BLaER1 treated with 17β-estradiol and CSF1 and Interleukin-3, amounts not matched to agents 10 nM and 100 nM (cell line): ENCODE data around the gene CACNG5.

Experiments used
- H3K27ac ChIP-seq, 11 experiments: shearing (Covaris generic); formaldehyde crosslinking; 2 replicates each; pipeline ENCODE4 v1.8.1; 2022
- H3K27me3 ChIP-seq, 11 experiments: shearing (Covaris generic); formaldehyde crosslinking; 2 replicates each; pipeline ENCODE4 v1.8.1; 2022
- H3K36me3 ChIP-seq, 11 experiments: shearing (Covaris generic); formaldehyde crosslinking; 2 replicates each; pipeline ENCODE4 v1.8.1; 2022
- H3K4me1 ChIP-seq, 10 experiments: shearing (Covaris generic); formaldehyde crosslinking; 2 replicates each; pipeline ENCODE4 v1.8.1; 2022
- H3K4me2 ChIP-seq, 11 experiments: shearing (Covaris generic); formaldehyde crosslinking; 2 replicates each; pipeline ENCODE4 v1.8.1; 2022
- H3K4me3 ChIP-seq, 10 experiments: shearing (Covaris generic); formaldehyde crosslinking; 2 replicates each; pipeline ENCODE4 v1.8.1; 2022
- H3K9ac ChIP-seq, 11 experiments: shearing (Covaris generic); formaldehyde crosslinking; 2 replicates each; pipeline ENCODE4 v1.8.1; 2022
- H3K9me3 ChIP-seq, 11 experiments: shearing (Covaris generic); formaldehyde crosslinking; replicated peaks in 1 of 11; 2 replicates each; pipeline ENCODE4 v1.8.1; 2022
- H4K20me1 ChIP-seq, 11 experiments: shearing (Covaris generic); formaldehyde crosslinking; 2 replicates each; pipeline ENCODE4 v1.8.1; 2022
- Cebpa-rat ChIP-seq, 11 experiments: shearing (Covaris generic); IDR thresholded peaks; 2 replicates each; pipeline ENCODE4 v1.8.1; 2022

Gene CACNG5

DNA sequence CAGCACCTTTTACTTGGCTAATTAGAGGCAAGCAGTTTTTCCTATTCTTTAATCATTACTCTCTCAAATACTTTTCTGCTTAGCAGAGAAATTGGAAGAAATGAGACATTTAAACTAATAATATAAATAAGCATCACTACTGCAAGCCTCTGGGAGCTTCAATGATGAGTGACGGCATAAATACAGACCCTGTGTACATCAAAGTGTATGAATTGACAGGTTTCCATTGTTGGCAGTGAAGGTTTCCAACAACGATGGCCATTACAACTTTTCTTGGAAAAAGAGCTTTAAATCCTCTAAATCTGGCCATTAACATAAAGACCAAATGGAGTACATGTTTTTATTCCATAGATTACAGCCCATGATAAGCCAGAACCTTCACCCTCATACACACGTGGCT, 39.4 kb upstream of the CACNG5 start:
- peaks cover 0 to 26% (median 0%) of the 10 kb centered on the region in 11 experiments; a peak in 3 of 22 replicates for H4K20me1 ChIP-seq
- TF ChIP-seq Cebpa-rat (IDR thresholded peaks at IDR 0.05): no peak
- H3K4me3 ChIP-seq: no peak overlapping the region
- peaks cover 0 to 19% (median 7%) of the 10 kb centered on the region in 11 experiments; a peak in 11 of 22 replicates for H3K9me3 ChIP-seq
- H3K27me3 ChIP-seq: no peaks in the 10 kb centered on the region
- no peak overlapping the region for H3K27ac ChIP-seq
- H3K4me2 ChIP-seq: no peak overlapping the region
- peaks cover 0 to 66% (median 7%) of the 10 kb centered on the region in 11 experiments; a peak in 7 of 22 replicates for H3K36me3 ChIP-seq
- peaks cover 26 to 41% (median 33%) of the 10 kb centered on the region in 10 experiments for H3K4me1 ChIP-seq
- no peak overlapping the region for H3K9ac ChIP-seq

DNA sequence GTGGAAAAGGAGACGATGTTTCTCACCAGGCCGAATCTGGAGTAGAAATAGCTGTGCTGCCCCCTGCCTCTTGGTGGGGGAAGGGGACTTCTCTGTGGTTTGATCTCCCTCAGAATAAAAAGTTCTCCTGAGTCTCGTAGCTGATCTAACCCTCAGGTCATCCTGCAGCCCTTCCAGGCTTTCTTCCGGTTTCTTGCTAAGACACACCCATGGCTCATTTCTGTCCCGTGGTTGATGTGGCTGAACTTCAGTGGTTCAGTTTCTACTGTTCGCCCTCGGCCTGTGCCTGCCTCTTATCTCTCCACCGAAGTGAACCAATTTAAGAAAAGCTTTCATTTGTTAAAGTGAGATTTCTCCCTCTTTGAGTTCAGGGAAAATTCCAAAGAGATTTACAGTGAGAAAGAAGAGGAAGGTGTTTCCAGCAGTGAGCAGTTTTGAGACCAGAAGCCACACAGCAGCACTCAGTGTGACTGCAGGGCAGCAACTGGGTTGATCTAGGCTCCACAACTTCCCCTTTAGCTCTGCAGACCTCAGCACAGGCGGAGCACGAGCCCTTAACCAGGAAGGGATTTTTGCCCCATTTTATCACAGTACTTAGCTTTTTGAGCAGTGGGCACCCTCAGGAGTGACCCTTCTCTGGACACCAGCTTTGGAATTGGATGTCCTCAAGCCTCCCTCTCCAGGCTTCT, 34.9 kb upstream of the CACNG5 start:
- Histone ChIP-seq H3K27me3 (no peaks in the 10 kb centered on the region), H3K27ac (peak overlapping the region in 2 of 11 experiments; percentile 9 to 16; a peak in 1 of 22 replicates), H3K9me3 (peaks cover 0 to 19% (median 7%) of the 10 kb centered on the region in 11 experiments; a peak in 11 of 22 replicates), H3K4me3 (no peak overlapping the region), H3K4me1 (peaks cover 0 to 29% (median 12%) of the 10 kb centered on the region in 10 experiments; a peak in 13 of 20 replicates), H4K20me1 (peaks cover 0 to 5% (median 0%) of the 10 kb centered on the region in 11 experiments; a peak in 2 of 22 replicates), H3K4me2 (peak overlapping the region in 4 of 11 experiments; percentile 4 to 52 (median 31); a peak in 8 of 22 replicates), H3K36me3 (peaks cover 0 to 73% (median 7%) of the 10 kb centered on the region in 11 experiments; a peak in 7 of 22 replicates), H3K9ac (no peak overlapping the region)
- TF ChIP-seq Cebpa-rat (IDR thresholded peaks at IDR 0.05): no peak

DNA sequence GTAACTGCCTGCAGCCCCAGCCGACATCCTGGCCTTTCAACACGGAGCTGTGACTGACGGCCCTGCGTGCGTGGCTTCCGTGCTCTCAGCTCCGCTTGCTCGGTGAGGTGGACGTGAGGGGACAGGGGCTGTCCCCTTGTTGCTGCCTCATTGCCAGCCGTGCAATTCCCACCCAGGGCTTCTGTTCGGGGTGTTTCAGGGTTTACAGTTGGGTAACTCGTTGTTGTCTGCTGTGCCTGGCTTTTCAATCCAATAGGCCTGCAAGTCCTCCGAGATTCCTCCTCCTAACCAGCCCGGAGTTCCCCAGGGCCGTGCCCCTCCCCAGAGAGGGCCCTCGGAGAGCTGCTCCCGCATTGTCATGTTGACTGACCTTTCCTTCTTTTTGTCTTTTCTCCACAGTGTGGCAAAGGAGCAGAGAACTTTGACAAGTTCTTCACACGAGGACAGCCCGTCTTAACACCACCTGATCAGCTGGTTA, 31.4 kb upstream of the CACNG5 start:
- H3K27ac ChIP-seq: no peak overlapping the region
- H3K36me3 ChIP-seq: peaks cover 0 to 58% (median 0%) of the 10 kb centered on the region in 11 experiments; a peak in 5 of 22 replicates
- TF ChIP-seq Cebpa-rat (IDR thresholded peaks at IDR 0.05): no peak
- H3K4me3 ChIP-seq: no peak overlapping the region
- no peaks in the 10 kb centered on the region for H3K9me3 ChIP-seq
- no peaks in the 10 kb centered on the region for H3K27me3 ChIP-seq
- peaks cover 32 to 64% (median 40%) of the 10 kb centered on the region in 10 experiments for H3K4me1 ChIP-seq
- no peak overlapping the region for H3K9ac ChIP-seq
- peaks cover 0 to 14% (median 0%) of the 10 kb centered on the region in 11 experiments; a peak in 2 of 22 replicates for H4K20me1 ChIP-seq
- no peak overlapping the region for H3K4me2 ChIP-seq

DNA sequence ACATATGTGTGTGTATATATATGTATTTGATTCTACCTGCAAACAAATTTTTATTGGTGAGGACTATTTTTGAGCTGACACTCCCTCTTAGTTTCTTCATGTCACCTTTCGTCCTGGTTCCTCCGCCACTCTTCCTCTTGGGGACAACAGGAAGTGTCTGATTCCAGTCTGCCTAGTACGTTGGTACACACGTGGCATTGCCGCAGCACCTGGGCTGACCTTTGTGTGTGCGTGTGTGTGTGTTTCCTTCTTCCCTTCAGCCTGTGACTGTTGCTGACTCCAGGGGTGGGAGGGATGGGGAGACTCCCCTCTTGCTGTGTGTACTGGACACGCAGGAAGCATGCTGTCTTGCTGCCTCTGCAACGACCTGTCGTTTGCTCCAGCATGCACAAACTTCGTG, 29.4 kb upstream of the CACNG5 start:
- TF ChIP-seq Cebpa-rat (IDR thresholded peaks at IDR 0.05): no peak
- Histone ChIP-seq H3K9ac (no peak overlapping the region), H4K20me1 (peaks cover 0 to 14% (median 0%) of the 10 kb centered on the region in 11 experiments; a peak in 2 of 22 replicates), H3K27me3 (no peaks in the 10 kb centered on the region), H3K4me2 (peak overlapping the region in 9 of 11 experiments; percentile 53 to 90 (median 75); a peak in 16 of 22 replicates), H3K36me3 (peaks cover 0 to 58% (median 0%) of the 10 kb centered on the region in 11 experiments; a peak in 5 of 22 replicates), H3K27ac (no peak overlapping the region), H3K4me1 (peaks cover 24 to 77% (median 43%) of the 10 kb centered on the region in 10 experiments), H3K4me3 (no peak overlapping the region), H3K9me3 (no peaks in the 10 kb centered on the region)

DNA sequence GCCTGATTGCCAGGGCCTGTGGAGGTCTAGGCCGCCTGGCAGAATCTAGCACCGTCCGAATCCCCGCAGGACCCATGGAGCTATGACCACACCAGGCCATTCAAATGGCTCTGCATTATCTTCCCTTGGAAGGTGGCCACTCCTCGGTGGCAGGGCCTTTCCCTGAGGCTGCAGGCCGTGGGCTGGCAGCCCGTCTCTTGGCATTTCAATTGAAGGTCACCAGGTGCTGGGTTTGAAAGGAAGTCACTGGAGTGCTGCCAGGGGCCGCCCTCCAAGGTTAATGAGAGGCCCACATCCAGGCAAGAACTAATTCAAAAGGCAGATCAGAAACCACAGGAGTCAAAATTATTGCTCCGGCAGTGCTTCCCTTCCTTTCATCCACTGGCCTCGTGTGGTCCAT, 27.7 kb upstream of the CACNG5 start:
- Histone ChIP-seq H3K27ac (no peak overlapping the region), H3K4me2 (peak overlapping the region; percentile 42 to 90 (median 69); a peak in 20 of 22 replicates), H3K4me1 (peaks cover 19 to 88% (median 46%) of the 10 kb centered on the region in 10 experiments; a peak in 19 of 20 replicates), H3K4me3 (no peak overlapping the region), H3K9me3 (no peaks in the 10 kb centered on the region), H4K20me1 (peaks cover 0 to 14% (median 0%) of the 10 kb centered on the region in 11 experiments; a peak in 2 of 22 replicates), H3K9ac (no peak overlapping the region), H3K36me3 (peaks cover 0 to 44% (median 0%) of the 10 kb centered on the region in 11 experiments; a peak in 4 of 22 replicates), H3K27me3 (no peaks in the 10 kb centered on the region)
- TF ChIP-seq Cebpa-rat (IDR thresholded peaks at IDR 0.05): no peak

DNA sequence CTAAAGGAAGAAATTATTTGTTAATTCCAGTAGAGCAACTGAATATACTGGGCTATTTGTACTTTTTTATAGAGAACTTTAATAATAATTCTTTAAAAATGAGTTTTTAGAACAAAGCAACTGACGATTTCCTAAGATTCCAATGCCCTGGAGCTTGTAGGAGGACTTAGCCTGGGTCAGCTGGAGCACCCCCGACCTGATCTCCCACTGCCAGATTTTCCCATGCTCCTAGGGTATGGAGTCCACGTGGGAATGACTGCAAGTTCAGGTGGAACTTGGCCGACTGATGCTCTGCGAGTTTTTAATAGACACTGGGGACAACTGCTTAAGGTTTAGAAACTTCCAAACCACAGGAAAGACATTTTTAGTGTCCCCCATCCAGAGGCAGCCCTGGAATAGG, 25.5 kb upstream of the CACNG5 start:
- no peak overlapping the region for H3K27ac ChIP-seq
- H3K36me3 ChIP-seq: peaks cover 0 to 21% (median 0%) of the 10 kb centered on the region in 11 experiments; a peak in 4 of 22 replicates
- no peaks in the 10 kb centered on the region for H3K9me3 ChIP-seq
- peaks cover 19 to 98% (median 57%) of the 10 kb centered on the region in 10 experiments; a peak in 19 of 20 replicates for H3K4me1 ChIP-seq
- H3K4me3 ChIP-seq: no peak overlapping the region
- H3K4me2 ChIP-seq: peak overlapping the region in 4 of 11 experiments; percentile 10 to 48 (median 26); a peak in 6 of 22 replicates
- TF ChIP-seq Cebpa-rat (IDR thresholded peaks at IDR 0.05): no peak
- H4K20me1 ChIP-seq: peaks cover 0 to 10% (median 0%) of the 10 kb centered on the region in 11 experiments; a peak in 2 of 22 replicates
- H3K27me3 ChIP-seq: no peaks in the 10 kb centered on the region
- H3K9ac ChIP-seq: no peak overlapping the region

DNA sequence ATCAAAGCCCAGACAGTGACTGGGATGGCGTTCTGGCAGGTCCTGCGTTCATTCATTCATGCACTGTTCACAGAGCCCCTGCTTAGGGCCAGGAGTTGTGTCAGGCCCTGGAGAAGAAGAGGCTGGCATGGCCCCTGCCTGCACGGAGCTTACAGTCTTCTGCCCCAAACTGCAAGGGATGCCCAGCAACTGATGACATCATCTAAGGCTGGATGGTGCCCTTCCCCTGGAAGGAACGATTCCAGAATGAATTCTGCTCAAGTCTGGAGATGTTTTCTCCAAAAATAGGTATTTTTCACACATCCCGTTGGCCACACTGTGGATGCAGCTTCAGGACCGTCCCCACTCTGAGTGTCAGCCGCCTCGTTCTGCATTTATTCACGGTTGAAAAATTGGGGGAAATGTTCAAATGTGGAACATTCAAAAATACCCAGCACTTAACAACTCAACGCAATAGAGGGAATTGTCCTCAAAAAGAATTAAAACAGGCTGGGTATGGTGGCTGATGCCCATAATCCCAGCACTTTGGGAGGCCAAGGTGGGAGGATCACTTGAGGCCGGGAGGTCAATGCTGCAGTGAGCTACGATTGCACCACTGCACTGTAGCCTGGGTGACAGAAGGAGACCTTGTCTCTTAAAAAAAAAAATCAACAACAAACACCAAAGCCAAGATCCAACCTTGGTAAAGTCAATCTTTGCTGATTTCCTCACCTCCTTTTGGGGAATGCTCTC, 23.8 kb upstream of the CACNG5 start:
- H3K27ac ChIP-seq: no peak overlapping the region
- H3K9me3 ChIP-seq: no peaks in the 10 kb centered on the region
- no peak for TF ChIP-seq Cebpa-rat (IDR thresholded peaks at IDR 0.05)
- no peak overlapping the region for H3K4me3 ChIP-seq
- H3K4me1 ChIP-seq: peaks cover 17 to 84% (median 49%) of the 10 kb centered on the region in 10 experiments; a peak in 19 of 20 replicates
- peak overlapping the region in 5 of 11 experiments; percentile 1 to 48 (median 36); a peak in 9 of 22 replicates for H3K4me2 ChIP-seq
- no peaks in the 10 kb centered on the region for H3K27me3 ChIP-seq
- H3K9ac ChIP-seq: no peak overlapping the region
- H4K20me1 ChIP-seq: peaks cover 0 to 9% (median 0%) of the 10 kb centered on the region in 11 experiments; a peak in 2 of 22 replicates
- peaks cover 0 to 6% (median 0%) of the 10 kb centered on the region in 11 experiments; a peak in 2 of 22 replicates for H3K36me3 ChIP-seq

DNA sequence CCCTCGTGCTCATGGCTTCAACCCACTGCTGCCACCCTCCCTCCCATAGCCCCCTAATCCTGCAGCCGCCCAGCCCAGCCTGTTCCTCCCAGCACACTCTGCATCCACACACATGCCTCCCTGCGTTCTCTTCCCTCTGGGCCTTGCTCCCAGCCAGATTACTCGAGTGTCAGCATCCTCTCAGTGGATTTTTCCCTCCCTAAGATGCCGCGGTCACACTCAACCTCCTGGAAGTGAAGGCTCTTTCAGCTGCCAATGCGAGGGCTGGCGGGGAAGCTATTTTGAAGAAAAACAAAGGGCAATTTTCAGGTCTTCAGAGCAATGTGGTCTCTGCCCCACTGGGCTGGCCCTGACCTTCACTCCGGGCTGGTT, 23.2 kb upstream of the CACNG5 start:
- no peak for TF ChIP-seq Cebpa-rat (IDR thresholded peaks at IDR 0.05)
- peaks cover 0 to 4% (median 0%) of the 10 kb centered on the region in 11 experiments; a peak in 1 of 22 replicates for H3K36me3 ChIP-seq
- H3K27me3 ChIP-seq: no peaks in the 10 kb centered on the region
- no peak overlapping the region for H3K9ac ChIP-seq
- H3K9me3 ChIP-seq: peaks cover 0 to 2% (median 0%) of the 10 kb centered on the region in 11 experiments; a peak in 3 of 22 replicates
- H3K4me2 ChIP-seq: 0 out of 22 replicates have a peak overlapping the region, but pooled peaks of 1 of the 11 experiments have one; percentile 30
- peaks cover 13 to 78% (median 43%) of the 10 kb centered on the region in 10 experiments; a peak in 19 of 20 replicates for H3K4me1 ChIP-seq
- H3K4me3 ChIP-seq: no peak overlapping the region
- no peak overlapping the region for H3K27ac ChIP-seq
- peaks cover 0 to 9% (median 0%) of the 10 kb centered on the region in 11 experiments; a peak in 1 of 22 replicates for H4K20me1 ChIP-seq
